ENCODE measurements around the gene MAST2.

MAST2 gene

GRCh38 chr1:46065405-46065804, 262.0 kb downstream of the MAST2 start:
- DNase-seq (ENCODE audit: low spot score) = no peak

- DNase-seq (ENCODE audit: low spot score) = no peak
Measured at GRCh38 chr1:46067652-46068051, 264.2 kb downstream of the MAST2 start.

- DNase-seq (ENCODE audit: low spot score) = no peak
Measured at GRCh38 chr1:46068525-46068924, 265.1 kb downstream of the MAST2 start.

- DNase-seq (ENCODE audit: low spot score) = no peak
Measured at GRCh38 chr1:46070164-46070814, 266.9 kb downstream of the MAST2 start.

GRCh38 chr1:46072975-46073374, 269.6 kb downstream of the MAST2 start:
- no peak for DNase-seq (ENCODE audit: low spot score)

GRCh38 chr1:46076343-46076742, 272.9 kb downstream of the MAST2 start:
- DNase-seq (ENCODE audit: low spot score) = no peak

- DNase-seq (ENCODE audit: low spot score) = no peak
Measured at GRCh38 chr1:46077644-46078043, 274.2 kb downstream of the MAST2 start.

GRCh38 chr1:46080257-46080656, 276.8 kb downstream of the MAST2 start:
- no peak for DNase-seq (ENCODE audit: low spot score)

GRCh38 chr1:46081206-46081605, 277.8 kb downstream of the MAST2 start:
- DNase-seq (ENCODE audit: low spot score) = no peak

- no peak for DNase-seq (ENCODE audit: low spot score)
Measured at GRCh38 chr1:46081619-46082018, 278.2 kb downstream of the MAST2 start.

GRCh38 chr1:46083579-46083978, 280.2 kb downstream of the MAST2 start:
- no peak for DNase-seq (ENCODE audit: low spot score)

- DNase-seq (ENCODE audit: low spot score) = no peak
Measured at GRCh38 chr1:46084553-46085451, 281.4 kb downstream of the MAST2 start.

All from ecto neural progenitor cell (in vitro differentiated cells).